ENCODE data around the gene KRTAP10-12. TPM values are rescaled to one million over a fixed set of nuclear protein-coding genes. Genes with fewer than 3 reads are reported as not detected.
"Not testable (repeated sequence)": the region's sequence is repeated elsewhere in the genome, so short reads cannot be mapped to it uniquely, and the experiment has no call there.

Gene KRTAP10-12
- total and polyA plus RNA-seq, 2 of the 13 experiments (the other 11 are each of a cell fraction or from before 2014, with no cell fraction given), result not detected

DNA sequence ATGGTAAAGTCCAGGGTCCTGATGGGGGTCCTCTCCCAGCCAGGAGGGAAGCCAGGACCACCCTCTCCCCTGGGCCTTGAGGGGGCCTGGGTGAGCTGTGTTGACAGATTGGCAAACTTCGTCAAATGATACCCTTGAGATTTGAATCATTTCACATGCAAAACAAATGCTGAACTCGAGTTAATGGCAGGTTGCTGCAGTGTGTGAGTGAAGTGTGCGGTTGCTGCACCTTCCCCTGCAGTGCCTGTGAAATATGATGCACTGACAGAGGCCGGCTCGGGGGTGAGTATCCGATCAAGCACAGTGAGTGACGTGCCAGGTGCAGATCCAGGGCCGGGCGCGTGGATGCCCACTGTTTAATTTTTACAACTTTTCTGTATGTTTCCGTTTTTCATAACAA, 9.3 kb upstream of the KRTAP10-12 start:
- no peak overlapping the region for H2AFZ ChIP-seq (ENCODE audit: low read length)
- in situ Hi-C loops (cut with HindIII; ENCODE audit: extremely low pct_ligation_motif_present, low pct_unique_long_range_greater_than_20kb), result no loop called here
- H3K9ac ChIP-seq (ENCODE audit: insufficient read depth, low read depth, low read length), result no peak overlapping the region
- CTCF ChIA-PET (ENCODE audit: low intra/inter-chr PET ratio, low total read pairs), result no interaction called here
- H4K20me1 ChIP-seq (ENCODE audit: insufficient read depth, low read length), result no peaks in the 10 kb centered on the region
- H3K36me3 ChIP-seq (replicated peaks in 1 of 2; ENCODE audit: control insufficient read depth in 1 of 2, insufficient read depth in 2 of 2, low read length in 2 of 2), result no peaks in the 10 kb centered on the region
- H3K79me2 ChIP-seq (ENCODE audit: insufficient read depth, low read length), result no peaks in the 10 kb centered on the region
- H3K4me2 ChIP-seq (ENCODE audit: low read depth, low read length), result no peak overlapping the region
- ATAC-seq (no peak), DNase-seq (ENCODE audit: low spot score) (no peak), FAIRE-seq (no peak)
- intact Hi-C loops (cut with micrococcal nuclease; ENCODE audit: unreplicated experiment), result no loop called here
- POLR2A ChIA-PET, result no interaction called here
- H3K27me3 ChIP-seq (ENCODE audit: control insufficient read depth in 1 of 2, insufficient read depth in 2 of 2, low read length in 2 of 2), result peaks cover 1 to 28% of the 10 kb centered on the region in 2 experiments; a peak in 4 of 5 replicates
- H3K27ac ChIP-seq (ENCODE audit: extremely low read length, insufficient read depth, low read length), result no peak overlapping the region
- no peak overlapping the region for H3K4me3 ChIP-seq (replicated peaks in 1 of 3; ENCODE audit: insufficient read depth in 1 of 3, low read depth in 2 of 3, low read length in 3 of 3)
- no TSS peak for BruUV-seq (replicated peaks)
- H3K9me3 ChIP-seq (ENCODE audit: low read length), result peaks cover 2% of the 10 kb centered on the region
- H3K4me1 ChIP-seq (ENCODE audit: insufficient read depth, low read length), result no peaks in the 10 kb centered on the region
- WGBS (ENCODE audit: low lambda C conversion rate), result 28% methylated on average over 11 of the region's 11 CpGs
- TF ChIP-seq HMG20A (CRISPR knock-in tag; IDR thresholded peaks at IDR 0.05; ENCODE audit: borderline replicate concordance) (no peak), ZNF383 (CRISPR knock-in tag; IDR thresholded peaks at IDR 0.05; ENCODE audit: borderline replicate concordance) (no peak), ZNF816 (CRISPR knock-in tag; IDR thresholded peaks at IDR 0.05; ENCODE audit: borderline replicate concordance) (no peak), PHB2 (IDR thresholded peaks at IDR 0.05; ENCODE audit: partially characterized antibody) (no peak), KLF13 (CRISPR knock-in tag; IDR thresholded peaks at IDR 0.05) (no peak), KDM6A (CRISPR knock-in tag; IDR thresholded peaks at IDR 0.05; ENCODE audit: low read depth) (no peak), XBP1 (CRISPR knock-in tag; IDR thresholded peaks at IDR 0.05) (no peak), HNRNPK (IDR thresholded peaks at IDR 0.05; ENCODE audit: low read depth, low read length, poor library complexity, severe bottlenecking) (no peak)
- TF ChIP-seq, protein P1, sequence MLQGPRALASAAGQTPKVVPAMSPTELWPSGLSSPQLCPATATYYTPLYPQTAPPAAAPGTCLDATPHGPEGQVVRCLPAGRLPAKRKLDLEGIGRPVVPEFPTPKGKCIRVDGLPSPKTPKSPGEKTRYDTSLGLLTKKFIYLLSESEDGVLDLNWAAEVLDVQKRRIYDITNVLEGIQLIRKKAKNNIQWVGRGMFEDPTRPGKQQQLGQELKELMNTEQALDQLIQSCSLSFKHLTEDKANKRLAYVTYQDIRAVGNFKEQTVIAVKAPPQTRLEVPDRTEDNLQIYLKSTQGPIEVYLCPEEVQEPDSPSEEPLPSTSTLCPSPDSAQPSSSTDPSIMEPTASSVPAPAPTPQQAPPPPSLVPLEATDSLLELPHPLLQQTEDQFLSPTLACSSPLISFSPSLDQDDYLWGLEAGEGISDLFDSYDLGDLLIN (CRISPR knock-in tag; IDR thresholded peaks at IDR 0.05; ENCODE audit: borderline replicate concordance), result no peak
- TF ChIP-seq, protein P2, sequence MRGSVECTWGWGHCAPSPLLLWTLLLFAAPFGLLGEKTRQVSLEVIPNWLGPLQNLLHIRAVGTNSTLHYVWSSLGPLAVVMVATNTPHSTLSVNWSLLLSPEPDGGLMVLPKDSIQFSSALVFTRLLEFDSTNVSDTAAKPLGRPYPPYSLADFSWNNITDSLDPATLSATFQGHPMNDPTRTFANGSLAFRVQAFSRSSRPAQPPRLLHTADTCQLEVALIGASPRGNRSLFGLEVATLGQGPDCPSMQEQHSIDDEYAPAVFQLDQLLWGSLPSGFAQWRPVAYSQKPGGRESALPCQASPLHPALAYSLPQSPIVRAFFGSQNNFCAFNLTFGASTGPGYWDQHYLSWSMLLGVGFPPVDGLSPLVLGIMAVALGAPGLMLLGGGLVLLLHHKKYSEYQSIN (CRISPR knock-in tag; IDR thresholded peaks at IDR 0.05; ENCODE audit: borderline replicate concordance), result no peak

DNA sequence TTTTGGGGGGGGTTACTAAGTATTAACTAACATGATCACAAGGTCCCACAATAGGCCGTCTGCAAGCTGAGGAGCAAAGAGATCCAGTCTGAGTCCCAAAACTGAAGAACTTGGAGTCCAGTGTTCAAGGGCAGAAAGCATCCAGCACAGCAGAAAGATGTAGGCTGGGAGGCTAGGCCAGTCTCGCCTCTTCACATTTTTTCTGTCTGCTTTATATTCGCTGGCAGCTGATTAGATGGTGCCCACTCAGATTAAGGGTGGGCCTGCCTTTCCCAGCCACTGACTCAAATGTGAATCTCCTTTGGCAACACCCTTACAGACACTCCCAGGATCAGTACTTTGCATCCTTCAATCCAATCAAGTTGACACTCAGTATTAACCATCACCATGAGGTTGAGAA, 7.2 kb upstream of the KRTAP10-12 start:
- H3K4me1 ChIP-seq (ENCODE audit: insufficient read depth, low read length); POLR2A ChIA-PET; H2AFZ ChIP-seq (ENCODE audit: low read length); in situ Hi-C loops (cut with HindIII; ENCODE audit: extremely low pct_ligation_motif_present, low pct_unique_long_range_greater_than_20kb); FAIRE-seq; H3K9ac ChIP-seq (ENCODE audit: insufficient read depth, low read depth, low read length); BruUV-seq (replicated peaks); H3K36me3 ChIP-seq (replicated peaks in 1 of 2; ENCODE audit: control insufficient read depth in 1 of 2, insufficient read depth in 2 of 2, low read length in 2 of 2); CTCF ChIA-PET (ENCODE audit: low intra/inter-chr PET ratio, low total read pairs); H3K4me3 ChIP-seq (replicated peaks in 1 of 3; ENCODE audit: insufficient read depth in 1 of 3, low read depth in 2 of 3, low read length in 3 of 3); H3K4me2 ChIP-seq (ENCODE audit: low read depth, low read length); H3K79me2 ChIP-seq (ENCODE audit: insufficient read depth, low read length); ATAC-seq; DNase-seq (ENCODE audit: low spot score); H4K20me1 ChIP-seq (ENCODE audit: insufficient read depth, low read length); H3K27ac ChIP-seq (ENCODE audit: extremely low read length, insufficient read depth, low read length): not testable (repeated sequence)
- Histone ChIP-seq H3K27me3 (ENCODE audit: control insufficient read depth in 1 of 2, insufficient read depth in 2 of 2, low read length in 2 of 2) (peaks cover 1 to 14% of the 10 kb centered on the region in 2 experiments; a peak in 3 of 5 replicates), H3K9me3 (ENCODE audit: low read length) (peaks cover 16% of the 10 kb centered on the region)
- intact Hi-C loops (cut with micrococcal nuclease; ENCODE audit: unreplicated experiment), result loop anchor here (10.0 kb wide), 1 partner anchor 55 kb away; the partner anchor contains the start of gene KRTAP10-10
- 40% methylated on average over 3 of the region's 3 CpGs for WGBS (ENCODE audit: low lambda C conversion rate)
